Right lobe of liver (tissue), 6 donors: ENCODE data around the gene CAMKMT. TPM values are rescaled to one million over a fixed set of nuclear protein-coding genes. Genes with fewer than 3 reads are reported as not detected.

Experiments used
- ATAC-seq, 4 donors: fragments of 200-7000 bp; cut with Tn5 transposase; one replicate each; pipeline ENCODE4 v1.9.1; 2020; ENCODE audit warnings: mild to moderate bottlenecking in 4 of 4, moderate library complexity in 4 of 4
- DNase-seq, 3 donors: peaks; one replicate each; pipeline ENCODE4 v3.0.0-alpha.2; 2020
- H3K27ac ChIP-seq, 3 donors: fragments of 200-600 bp; one replicate each; pipeline ENCODE4 v1.8.0; 2022
- H3K27me3 ChIP-seq, 2 donors: fragments of 200-600 bp; one replicate each; pipeline ENCODE4 v1.8.0; 2022
- H3K36me3 ChIP-seq, 4 donors: fragments of 200-600 bp; sonication (generic) in 1 of 4; one replicate each; pipeline versions ENCODE4 v1.5.1 to v1.8.0; 2017 to 2022; ENCODE audit warnings: control low read depth in 1 of 4
- H3K4me1 ChIP-seq, 4 donors: fragments of 200-600 bp; sonication (generic) in 1 of 4; one replicate each; pipeline versions ENCODE4 v1.5.1 to v1.8.0; 2017 to 2022; ENCODE audit warnings: control low read depth in 1 of 4
- H3K4me3 ChIP-seq, 3 donors: fragments of 200-600 bp; one replicate each; pipeline ENCODE4 v1.8.0; 2022
- H3K9me3 ChIP-seq, 4 donors: fragments of 200-600 bp; sonication (generic) in 1 of 4; one replicate each; pipeline versions ENCODE4 v1.5.1 to v1.8.0; 2017 to 2022; ENCODE audit warnings: control low read depth in 1 of 4
- POLR2A ChIP-seq: fragments of 450-650 bp; IDR thresholded peaks from one replicate; pipeline ENCODE4 v1.6.1; 2017; ENCODE audit warnings: antibody characterized with exemption, mild to moderate bottlenecking
- WGBS: methylation state at CpG from one replicate; pipeline ENCODE4 v1.1.6; 2018; ENCODE audit warnings: low coverage, low lambda C conversion rate; ENCODE audit not compliant: insufficient coverage; ENCODE audit errors: missing lambda C conversion rate; 5-methylcytosine and 5-hydroxymethylcytosine counted together
- intact Hi-C, 2 donors: fragments of 100-400 bp; cut with DNase I; formaldehyde crosslinking; loops; one replicate each; pipeline versions ENCODE4 v1.11.2 to v1.14.1; 2022
- total RNA-seq, 6 experiments: library from RNA; depleted of rRNA in 2 of 6; stranded (reverse); fragments of >200 nt in 2 of 6; fragmentation: NEBNext Ultra II Directional in 3 of 6; extraction: Animal tissue kit (Norgen Biotek cat#: 25700) in 3 of 6; gene quantifications; one replicate each; pipeline versions ENCODE4 v1.1.0 to v1.2.4, GENCODE V29; 2016 to 2023
- TF ChIP-seq, protein P1 (sequence below), 4 donors: fragments of 200-600 bp in 3 of 4; fragments of 450-650 bp in 1 of 4; IDR thresholded peaks; one replicate each; pipeline versions ENCODE4 v1.5.1 to v1.8.0; 2016 to 2022; ENCODE audit warnings: antibody characterized with exemption in 4 of 4, mild to moderate bottlenecking in 2 of 4
- donor health status: DM: no; HTN: yes; CAD: no.
- donor health status: DM: no; HTN: no; CAD: no.
- donor health status: DM: no; HTN: no; CAD: no.
- donor health status: DM: no; HTN: yes; CAD: no.
- donor health status: DM: no; HTN: yes; CAD: no.

Gene CAMKMT
- total RNA-seq, 6 experiments from 2014 or later: 2.0 to 7.4 (median 5.2) TPM

DNA sequence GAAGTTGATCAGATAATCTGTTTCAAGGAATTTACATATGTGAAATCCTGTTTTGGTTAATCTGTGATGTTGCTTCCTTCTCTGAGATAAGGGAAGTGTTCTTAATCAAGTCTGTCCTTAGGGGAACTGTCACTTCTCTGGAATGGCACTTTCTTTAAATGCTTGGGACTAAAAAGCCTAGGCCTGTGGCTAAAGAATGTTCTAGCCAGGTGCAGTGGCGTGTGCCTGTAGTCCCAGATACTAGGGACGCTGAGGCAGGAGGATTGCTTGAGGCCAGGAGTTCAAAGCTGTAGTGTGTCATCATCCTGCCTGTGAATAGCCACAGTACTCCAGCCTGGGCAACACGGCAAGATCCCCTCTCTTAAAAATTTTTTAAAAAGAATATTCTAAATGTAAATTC, 362.2 kb downstream of the CAMKMT start:
- TF ChIP-seq, protein P1, sequence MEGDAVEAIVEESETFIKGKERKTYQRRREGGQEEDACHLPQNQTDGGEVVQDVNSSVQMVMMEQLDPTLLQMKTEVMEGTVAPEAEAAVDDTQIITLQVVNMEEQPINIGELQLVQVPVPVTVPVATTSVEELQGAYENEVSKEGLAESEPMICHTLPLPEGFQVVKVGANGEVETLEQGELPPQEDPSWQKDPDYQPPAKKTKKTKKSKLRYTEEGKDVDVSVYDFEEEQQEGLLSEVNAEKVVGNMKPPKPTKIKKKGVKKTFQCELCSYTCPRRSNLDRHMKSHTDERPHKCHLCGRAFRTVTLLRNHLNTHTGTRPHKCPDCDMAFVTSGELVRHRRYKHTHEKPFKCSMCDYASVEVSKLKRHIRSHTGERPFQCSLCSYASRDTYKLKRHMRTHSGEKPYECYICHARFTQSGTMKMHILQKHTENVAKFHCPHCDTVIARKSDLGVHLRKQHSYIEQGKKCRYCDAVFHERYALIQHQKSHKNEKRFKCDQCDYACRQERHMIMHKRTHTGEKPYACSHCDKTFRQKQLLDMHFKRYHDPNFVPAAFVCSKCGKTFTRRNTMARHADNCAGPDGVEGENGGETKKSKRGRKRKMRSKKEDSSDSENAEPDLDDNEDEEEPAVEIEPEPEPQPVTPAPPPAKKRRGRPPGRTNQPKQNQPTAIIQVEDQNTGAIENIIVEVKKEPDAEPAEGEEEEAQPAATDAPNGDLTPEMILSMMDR (IDR thresholded peaks at IDR 0.05): no peak
- no peak for TF ChIP-seq POLR2A
- Histone ChIP-seq H3K27me3 (no peaks in the 10 kb centered on the region), H3K9me3 (no peaks in the 10 kb centered on the region), H3K4me3 (no peak overlapping the region), H3K4me1 (no peaks in the 10 kb centered on the region), H3K27ac (no peak overlapping the region), H3K36me3 (no peaks in the 10 kb centered on the region)
- intact Hi-C loops: no loop called here
- DNase-seq (no peak), ATAC-seq (no peak)
- WGBS: 97% methylated on average over 3 of the region's 3 CpGs

DNA sequence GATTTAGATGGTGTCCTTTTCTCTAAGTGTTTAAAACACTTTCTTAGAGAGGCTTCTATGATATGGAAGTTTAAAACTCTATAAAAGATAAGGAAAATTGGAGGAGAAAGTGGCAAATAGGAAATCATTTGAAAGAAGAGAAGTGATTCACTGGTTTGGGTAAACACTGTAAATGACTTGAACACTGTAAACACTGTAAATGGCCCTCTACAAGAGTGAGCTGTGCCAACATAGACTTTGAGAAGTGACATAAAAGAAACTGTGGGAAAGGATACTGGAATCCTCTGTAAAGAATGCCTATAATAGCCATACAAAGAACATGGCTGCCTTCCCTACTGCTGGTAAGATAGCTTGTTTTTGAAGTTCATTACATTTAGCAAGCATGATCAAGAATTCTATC, 368.8 kb downstream of the CAMKMT start:
- ATAC-seq (no peak), DNase-seq (no peak)
- no peaks in the 10 kb centered on the region for H3K9me3 ChIP-seq
- no peak overlapping the region for H3K4me3 ChIP-seq
- no peaks in the 10 kb centered on the region for H3K27me3 ChIP-seq
- no peak for TF ChIP-seq POLR2A
- TF ChIP-seq, protein P1 (IDR thresholded peaks at IDR 0.05): no peak
- H3K4me1 ChIP-seq: no peaks in the 10 kb centered on the region
- H3K27ac ChIP-seq: no peak overlapping the region
- H3K36me3 ChIP-seq: no peaks in the 10 kb centered on the region
- intact Hi-C loops: no loop called here

DNA sequence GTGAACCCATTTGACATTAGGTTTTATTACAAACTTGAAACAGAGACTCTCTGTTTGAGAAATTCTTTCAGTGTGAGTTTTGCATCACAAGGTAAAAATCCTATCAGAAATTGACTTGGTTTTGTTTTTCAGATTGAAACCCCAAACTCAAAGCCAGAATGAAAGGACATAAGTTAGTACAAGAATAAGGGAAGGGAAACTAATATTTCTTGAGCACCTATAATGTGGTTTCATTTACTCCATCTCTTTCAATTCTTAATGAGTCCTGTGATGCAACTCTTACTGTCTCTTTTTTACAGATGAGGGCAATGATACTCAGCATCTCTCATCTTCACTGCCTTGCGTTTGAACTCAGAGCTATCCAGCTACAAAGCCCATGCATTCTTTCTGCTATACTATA, 369.8 kb downstream of the CAMKMT start:
- H3K4me1 ChIP-seq: no peaks in the 10 kb centered on the region
- H3K4me3 ChIP-seq: no peak overlapping the region
- ATAC-seq (no peak), DNase-seq (no peak)
- H3K27ac ChIP-seq: no peak overlapping the region
- H3K9me3 ChIP-seq: no peaks in the 10 kb centered on the region
- no peak for TF ChIP-seq POLR2A
- TF ChIP-seq, protein P1 (IDR thresholded peaks at IDR 0.05): no peak
- H3K27me3 ChIP-seq: no peaks in the 10 kb centered on the region
- H3K36me3 ChIP-seq: no peaks in the 10 kb centered on the region
- intact Hi-C loops: no loop called here
- 87% methylated on average over 1 of the region's 1 CpG for WGBS

GRCh38 chr2:44736270-44736942, 374.7 kb downstream of the CAMKMT start:
- intact Hi-C loops: no loop called here

More at GRCh38 chr2:44736270-44736942, 374.7 kb downstream of the CAMKMT start:
- H3K4me3 ChIP-seq: no peak overlapping the region
- TF ChIP-seq, protein P1 (IDR thresholded peaks at IDR 0.05): no peak
- TF ChIP-seq POLR2A: no peak
- ATAC-seq: no peak
- no peak overlapping the region for H3K27ac ChIP-seq
- no peaks in the 10 kb centered on the region for H3K27me3 ChIP-seq
- 83% methylated on average over 2 of the region's 3 CpGs for WGBS
- H3K9me3 ChIP-seq: peaks cover 0 to 3% (median 0%) of the 10 kb centered on the region in 4 donors
- H3K36me3 ChIP-seq: no peaks in the 10 kb centered on the region
- no peak for DNase-seq
- H3K4me1 ChIP-seq: peaks cover 0 to 4% (median 0%) of the 10 kb centered on the region in 4 donors
